WTC11 (cell line): Measurements from ENCODE around the gene UMODL1. TPM values are rescaled to one million over a fixed set of nuclear protein-coding genes. Genes with fewer than 3 reads are reported as not detected.

ENCODE experiments used
- ATAC-seq: fragments of 200-7000 bp; cut with Tn5 transposase; 2 replicates; pipeline ENCODE4 v1.10.0; 2021; ENCODE audit warnings: mild to moderate bottlenecking, moderate library complexity
- CTCF ChIA-PET: fragments of 300-600 bp; sonication (Branson Sonifier 250); formaldehyde crosslinking; loops from one replicate; lab custom pipeline; 2021; ENCODE audit warnings: antibody characterized with exemption; lab: Charles Lee
- POLR2A ChIA-PET: fragments of 350-600 bp; sonication (Branson Sonifier 250); formaldehyde crosslinking; loops from one replicate; lab custom pipeline; 2021; ENCODE audit warnings: antibody characterized with exemption; lab: Charles Lee
- DNase-seq: peaks from one replicate; pipeline ENCODE4 v3.0.0; 2021; ENCODE audit warnings: low spot score
- H3K27ac Mint-ChIP-seq: 2 replicates; pipeline ENCODE4 v1.8.0; 2021; ENCODE audit warnings: mixed read lengths
- H3K27me3 Mint-ChIP-seq: 2 replicates; pipeline ENCODE4 v1.8.0; 2021; ENCODE audit warnings: low read depth, mild to moderate bottlenecking, moderate library complexity, mixed read lengths
- H3K36me3 Mint-ChIP-seq: 2 replicates; pipeline ENCODE4 v1.8.0; 2021; ENCODE audit warnings: mixed read lengths
- H3K4me1 Mint-ChIP-seq: 2 replicates; pipeline ENCODE4 v1.8.0; 2022; ENCODE audit warnings: mixed read lengths
- H3K4me3 Mint-ChIP-seq: 2 replicates; pipeline ENCODE4 v1.8.0; 2021; ENCODE audit warnings: mild to moderate bottlenecking, moderate library complexity, mixed read lengths
- H3K9me3 Mint-ChIP-seq: 2 replicates; pipeline ENCODE4 v1.8.0; 2021; ENCODE audit warnings: mixed read lengths
- CREB1 ChIP-seq: sonication (generic); formaldehyde crosslinking; IDR thresholded peaks from 2 replicates; pipeline ENCODE4 v1.8.0; 2023; ENCODE audit warnings: mild to moderate bottlenecking, missing genetic modification reagents
- ETV6 ChIP-seq: sonication (generic); formaldehyde crosslinking; IDR thresholded peaks from 2 replicates; pipeline ENCODE4 v1.8.1; 2022; ENCODE audit warnings: mild to moderate bottlenecking, missing genetic modification reagents
- GTF2I ChIP-seq: fragments of 250-450 bp; sonication (Bioruptor Pico); conservative IDR thresholded peaks from 2 replicates; pipeline ENCODE4 v1.4.0; 2021; ENCODE audit warnings: mild to moderate bottlenecking
- JUN ChIP-seq: sonication (generic); formaldehyde crosslinking; IDR thresholded peaks from 2 replicates; pipeline ENCODE4 v1.8.0; 2023; ENCODE audit warnings: mild to moderate bottlenecking, missing genetic modification reagents
- KAT7 ChIP-seq: sonication (generic); formaldehyde crosslinking; IDR thresholded peaks from 2 replicates; pipeline ENCODE4 v1.8.1; 2023; ENCODE audit warnings: missing genetic modification reagents, mild to moderate bottlenecking, borderline replicate concordance
- NFYB ChIP-seq: sonication (generic); formaldehyde crosslinking; conservative IDR thresholded peaks from 2 replicates; pipeline ENCODE4 v1.8.0; 2022; ENCODE audit warnings: low read depth, missing genetic modification reagents
- NR1H2 ChIP-seq: sonication (generic); formaldehyde crosslinking; IDR thresholded peaks from 2 replicates; pipeline ENCODE4 v1.9.0; 2021; ENCODE audit warnings: mild to moderate bottlenecking, moderate library complexity, missing genetic modification reagents
- OVOL2 ChIP-seq: fragments of 250-450 bp; sonication (Bioruptor Pico); IDR thresholded peaks from 2 replicates; pipeline ENCODE4 v1.9.0; 2021; ENCODE audit warnings: mild to moderate bottlenecking, borderline replicate concordance
- RELA ChIP-seq: sonication (generic); formaldehyde crosslinking; IDR thresholded peaks from 2 replicates; pipeline ENCODE4 v1.8.1; 2022; ENCODE audit warnings: missing genetic modification reagents, mild to moderate bottlenecking, borderline replicate concordance
- SP1 ChIP-seq: sonication (generic); formaldehyde crosslinking; conservative IDR thresholded peaks from 2 replicates; pipeline ENCODE4 v1.8.1; 2022; ENCODE audit warnings: missing genetic modification reagents
- TP53 ChIP-seq: sonication (generic); formaldehyde crosslinking; IDR thresholded peaks from 2 replicates; pipeline ENCODE4 v1.8.1; 2023; ENCODE audit warnings: mild to moderate bottlenecking, missing genetic modification reagents
- ZNF121 ChIP-seq: sonication (generic); formaldehyde crosslinking; IDR thresholded peaks from 2 replicates; pipeline ENCODE4 v1.8.0; 2023; ENCODE audit warnings: missing genetic modification reagents
- ZNF232 ChIP-seq: sonication (generic); formaldehyde crosslinking; IDR thresholded peaks from 2 replicates; pipeline ENCODE4 v1.8.0; 2022; ENCODE audit warnings: mild to moderate bottlenecking, missing genetic modification reagents
- ZNF263 ChIP-seq: sonication (generic); formaldehyde crosslinking; IDR thresholded peaks from 2 replicates; pipeline ENCODE4 v1.8.1; 2022; ENCODE audit warnings: low read depth, mild to moderate bottlenecking, moderate library complexity, missing genetic modification reagents
- ZNF396 ChIP-seq: fragments of 250-450 bp; sonication (Bioruptor Pico); IDR thresholded peaks from 2 replicates; pipeline ENCODE4 v1.8.0; 2021; ENCODE audit warnings: mild to moderate bottlenecking, moderate library complexity, borderline replicate concordance
- ZNF416 ChIP-seq: fragments of 250-450 bp; sonication (Bioruptor Pico); IDR thresholded peaks from 2 replicates; pipeline ENCODE4 v1.9.0; 2021; ENCODE audit warnings: mild to moderate bottlenecking, inconsistent platforms
- total RNA-seq: library from RNA; stranded (reverse); gene quantifications from 3 replicates; pipeline ENCODE4 v1.2.3, GENCODE V29; 2021
- TF ChIP-seq, protein P1 (sequence below): sonication (generic); formaldehyde crosslinking; IDR thresholded peaks from 2 replicates; pipeline ENCODE4 v1.8.1; 2023; ENCODE audit warnings: mild to moderate bottlenecking, missing genetic modification reagents, moderate library complexity
- TF ChIP-seq, protein P2 (sequence below): fragments of 250-450 bp; sonication (Bioruptor Pico); IDR thresholded peaks from 2 replicates; pipeline ENCODE4 v1.9.0; 2021; ENCODE audit warnings: mild to moderate bottlenecking
- TF ChIP-seq, protein P3 (sequence below): fragments of 250-450 bp; sonication (Bioruptor Pico); IDR thresholded peaks from 2 replicates; pipeline ENCODE4 v1.9.0; 2021; ENCODE audit warnings: moderate library complexity, mild to moderate bottlenecking, inconsistent platforms, borderline replicate concordance

UMODL1 gene
- total RNA-seq, 1 experiment from 2014 or later: not detected

DNA sequence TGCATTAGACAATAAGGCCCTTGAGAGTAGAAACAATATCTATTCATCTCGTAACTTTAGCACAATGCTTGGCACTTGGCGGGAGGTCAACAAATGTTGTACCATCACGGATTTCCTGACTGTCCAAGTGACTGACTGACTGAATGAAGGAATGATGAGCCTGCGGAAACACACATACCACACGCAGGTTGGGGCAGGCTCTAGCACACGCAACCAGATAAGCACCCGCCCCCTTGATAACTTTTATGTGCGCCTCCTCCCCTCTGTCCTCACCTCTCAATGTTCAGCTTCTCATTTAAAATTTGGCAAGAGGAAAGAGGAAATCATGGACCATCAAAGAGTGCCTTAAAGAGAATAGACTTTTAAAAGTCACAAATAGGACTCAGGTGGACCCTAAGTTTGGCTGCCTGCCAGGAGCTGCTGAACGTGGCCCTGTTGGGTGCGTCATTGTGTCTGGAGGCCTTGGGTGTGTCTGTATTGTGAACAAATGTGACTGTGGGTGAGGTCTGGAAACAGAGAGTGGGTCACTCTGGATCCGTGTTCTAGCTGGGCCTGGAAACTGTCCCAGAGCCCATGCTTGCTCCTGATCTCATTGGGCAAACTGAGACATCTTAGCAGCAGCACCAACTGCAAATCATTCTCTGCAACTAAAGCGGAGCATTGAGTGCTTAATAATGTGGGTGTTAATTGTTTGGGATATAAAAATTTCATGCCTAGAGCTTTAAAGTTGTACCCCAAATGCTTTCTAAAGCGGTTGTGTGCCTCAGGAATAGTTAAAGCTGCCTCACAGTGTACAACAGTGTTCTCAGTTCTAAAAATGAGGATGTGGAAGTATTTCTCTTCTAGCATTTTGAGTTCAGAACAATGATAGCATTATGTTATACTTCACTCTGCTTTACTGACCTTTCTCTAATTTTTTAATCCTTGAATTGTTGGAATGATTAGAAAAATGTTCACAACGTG, 100.3 kb downstream of the UMODL1 start:
- Mint-ChIP-seq H3K27me3 (peaks cover 2% of the 10 kb centered on the region; the same call in 1 of the 2 replicates), H3K36me3 (no peaks in the 10 kb centered on the region), H3K4me1 (no peaks in the 10 kb centered on the region), H3K27ac (no peak overlapping the region), H3K4me3 (no peak overlapping the region), H3K9me3 (peaks cover 9% of the 10 kb centered on the region)
- DNase-seq: no peak
- ChIA-PET CTCF (interaction anchor here (1.1 to 1.3 kb wide), 2 partner anchors 87 to 139 kb away, joined by 3 read pairs; no protein-coding TSS in a partner anchor), POLR2A (no interaction called here)
- no peak for ATAC-seq
- no peak for TF ChIP-seq ZNF121 (CRISPR knock-in tag)

DNA sequence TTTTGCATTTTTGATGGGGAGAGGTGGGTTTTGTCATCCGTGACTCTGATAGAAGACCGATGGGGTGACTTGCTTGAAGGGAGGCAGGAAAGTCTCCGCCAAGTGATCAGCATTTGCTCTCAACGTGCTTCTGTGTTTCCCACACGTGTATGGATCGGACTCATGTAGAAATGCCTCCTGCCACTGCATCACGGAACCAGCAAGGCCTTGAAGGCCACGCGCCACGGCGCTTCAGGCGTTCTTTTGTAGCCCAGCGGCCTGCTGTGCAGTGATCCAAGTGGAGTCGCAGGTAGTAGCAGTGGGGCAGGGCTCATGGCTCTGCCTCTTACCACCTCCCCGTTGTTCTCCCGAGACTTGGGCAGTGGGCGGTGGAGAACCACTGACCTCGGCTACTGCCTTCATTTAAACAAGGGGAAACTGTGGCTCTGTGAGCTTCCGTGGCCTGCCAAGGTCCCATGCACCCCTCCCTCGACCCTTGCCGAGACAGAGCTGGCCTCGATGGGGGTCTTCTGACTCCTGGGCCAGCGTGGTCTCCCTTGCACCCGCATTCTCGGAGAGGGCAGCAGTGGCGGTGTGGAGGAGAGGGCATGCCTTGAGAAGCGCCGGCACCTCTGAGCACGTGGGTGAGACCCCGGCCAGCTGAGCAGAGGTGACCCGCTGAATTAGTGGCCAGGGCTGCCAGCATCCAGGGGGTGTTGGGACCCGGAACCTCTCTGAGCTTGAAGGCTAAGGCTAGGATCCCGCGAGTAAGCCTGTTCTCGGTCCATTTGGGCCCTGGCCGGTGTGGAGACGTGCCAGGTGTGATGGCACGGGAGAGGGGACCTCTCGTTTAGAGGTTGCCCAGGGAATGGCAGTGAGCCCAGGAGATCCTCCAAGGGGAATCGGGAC, 101.7 kb downstream of the UMODL1 start:
- H3K36me3 Mint-ChIP-seq: no peaks in the 10 kb centered on the region
- peaks cover 2% of the 10 kb centered on the region; the same call in 1 of the 2 replicates for H3K27me3 Mint-ChIP-seq
- no peaks in the 10 kb centered on the region for H3K4me1 Mint-ChIP-seq
- TF ChIP-seq KAT7 (CRISPR knock-in tag): no peak
- ATAC-seq: no peak
- no peak for DNase-seq
- POLR2A ChIA-PET: no interaction called here
- peaks cover 9% of the 10 kb centered on the region for H3K9me3 Mint-ChIP-seq
- H3K4me3 Mint-ChIP-seq: no peak overlapping the region
- CTCF ChIA-PET: interaction anchor here (0.9 kb wide), 1 partner anchor 96 kb away, joined by 3 read pairs; no protein-coding TSS in a partner anchor
- H3K27ac Mint-ChIP-seq: no peak overlapping the region

DNA sequence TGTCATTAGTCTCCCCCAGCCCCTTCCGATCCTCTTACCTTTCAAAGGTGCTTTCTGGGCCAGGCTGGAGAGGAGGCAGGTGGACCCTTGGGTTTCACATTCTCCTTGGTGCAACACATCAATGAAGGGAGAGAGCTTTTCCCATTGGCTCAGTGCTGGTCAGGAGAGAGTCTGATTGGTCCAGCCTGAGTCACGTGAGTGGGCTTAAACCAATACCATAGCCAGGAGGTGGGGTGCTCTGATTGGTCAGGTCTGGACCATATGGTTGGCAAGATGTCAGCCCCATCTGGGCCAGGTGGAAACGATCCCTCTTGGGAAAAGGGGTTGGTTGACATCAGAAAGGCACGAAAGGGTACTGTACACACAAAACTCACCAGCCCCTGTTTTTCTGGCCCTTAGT, 103.1 kb downstream of the UMODL1 start:
- no peaks in the 10 kb centered on the region for H3K4me1 Mint-ChIP-seq
- ATAC-seq (no peak; the same call in 1 of the 2 replicates), DNase-seq (no peak)
- no peak overlapping the region for H3K27ac Mint-ChIP-seq
- POLR2A ChIA-PET: no interaction called here
- H3K4me3 Mint-ChIP-seq: no peak overlapping the region
- no peak for TF ChIP-seq SP1 (CRISPR knock-in tag)
- TF ChIP-seq, protein P1, sequence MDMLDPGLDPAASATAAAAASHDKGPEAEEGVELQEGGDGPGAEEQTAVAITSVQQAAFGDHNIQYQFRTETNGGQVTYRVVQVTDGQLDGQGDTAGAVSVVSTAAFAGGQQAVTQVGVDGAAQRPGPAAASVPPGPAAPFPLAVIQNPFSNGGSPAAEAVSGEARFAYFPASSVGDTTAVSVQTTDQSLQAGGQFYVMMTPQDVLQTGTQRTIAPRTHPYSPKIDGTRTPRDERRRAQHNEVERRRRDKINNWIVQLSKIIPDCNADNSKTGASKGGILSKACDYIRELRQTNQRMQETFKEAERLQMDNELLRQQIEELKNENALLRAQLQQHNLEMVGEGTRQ (CRISPR knock-in tag): peak; percentile 44; the same call in 1 of the 2 replicates
- 0 out of 2 replicates have a peak, but pooled peaks have one; percentile 15 for TF ChIP-seq NFYB (CRISPR knock-in tag)
- H3K27me3 Mint-ChIP-seq: peaks cover 2% of the 10 kb centered on the region; the same call in 1 of the 2 replicates
- no peaks in the 10 kb centered on the region for H3K36me3 Mint-ChIP-seq
- CTCF ChIA-PET: no interaction called here
- peaks cover 9% of the 10 kb centered on the region for H3K9me3 Mint-ChIP-seq

DNA sequence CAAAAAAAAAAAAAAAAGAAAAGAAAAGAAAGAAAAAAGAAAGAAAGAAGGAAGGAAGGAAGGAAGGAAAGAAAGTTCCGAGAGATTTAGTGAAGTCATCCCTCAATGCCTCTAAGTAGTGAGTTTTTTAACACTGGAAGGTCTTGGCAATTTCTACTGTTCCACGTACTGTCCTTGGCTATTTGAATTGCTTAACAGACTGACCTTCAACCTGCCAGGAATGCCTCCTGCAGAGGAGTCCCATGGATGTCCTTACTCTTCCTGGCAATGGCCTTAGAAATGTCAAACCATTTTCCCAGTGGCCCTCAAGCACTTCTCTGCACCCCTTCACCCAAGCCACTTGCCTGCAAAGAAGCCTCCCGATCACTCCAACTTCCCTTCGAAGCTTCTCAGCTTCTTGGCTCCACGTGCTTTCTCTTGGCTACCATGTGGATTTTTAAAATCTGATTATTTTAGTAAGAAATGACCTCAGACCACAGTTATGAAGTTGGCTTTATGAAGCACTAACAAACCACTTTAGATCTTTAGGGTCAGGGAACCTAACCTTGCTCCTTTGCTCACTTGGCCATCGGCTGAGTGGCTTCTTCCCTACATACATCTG, 104.1 kb downstream of the UMODL1 start:
- H3K27ac Mint-ChIP-seq: no peak overlapping the region

DNA sequence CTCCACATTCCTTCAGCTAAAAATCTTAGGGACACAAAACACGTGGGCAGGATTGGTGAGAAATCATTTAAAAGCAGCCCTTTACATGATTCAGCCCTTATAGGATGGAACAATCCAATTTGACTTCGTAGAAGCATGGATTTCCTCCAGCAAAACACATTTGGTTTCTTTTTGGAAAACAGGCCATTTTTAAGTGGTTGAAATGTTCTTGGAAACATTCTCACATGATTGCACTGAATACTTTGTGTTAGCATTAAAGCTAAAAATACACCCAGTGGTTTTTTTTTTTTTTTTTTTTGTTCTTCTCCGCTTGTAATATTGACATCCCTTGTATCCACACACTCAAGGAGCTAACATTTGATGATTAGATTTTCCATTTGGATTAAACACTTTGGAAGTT, 105.7 kb downstream of the UMODL1 start:
- no peak for DNase-seq
- Mint-ChIP-seq H3K4me1 (no peaks in the 10 kb centered on the region), H3K36me3 (no peaks in the 10 kb centered on the region), H3K9me3 (peaks cover 9% of the 10 kb centered on the region), H3K27me3 (peaks cover 2% of the 10 kb centered on the region; the same call in 1 of the 2 replicates), H3K27ac (no peak overlapping the region), H3K4me3 (no peak overlapping the region)
- ChIA-PET POLR2A (no interaction called here), CTCF (interaction anchor here (0.7 kb wide), 1 partner anchor 241 kb away, joined by 3 read pairs; no protein-coding TSS in a partner anchor)
- ATAC-seq: no peak
- TF ChIP-seq TP53 (CRISPR knock-in tag) (no peak), GTF2I (CRISPR knock-in tag) (no peak), ZNF232 (CRISPR knock-in tag) (no peak), OVOL2 (CRISPR knock-in tag) (no peak), JUN (CRISPR knock-in tag) (no peak), ZNF396 (CRISPR knock-in tag) (no peak)
- TF ChIP-seq, protein P2, sequence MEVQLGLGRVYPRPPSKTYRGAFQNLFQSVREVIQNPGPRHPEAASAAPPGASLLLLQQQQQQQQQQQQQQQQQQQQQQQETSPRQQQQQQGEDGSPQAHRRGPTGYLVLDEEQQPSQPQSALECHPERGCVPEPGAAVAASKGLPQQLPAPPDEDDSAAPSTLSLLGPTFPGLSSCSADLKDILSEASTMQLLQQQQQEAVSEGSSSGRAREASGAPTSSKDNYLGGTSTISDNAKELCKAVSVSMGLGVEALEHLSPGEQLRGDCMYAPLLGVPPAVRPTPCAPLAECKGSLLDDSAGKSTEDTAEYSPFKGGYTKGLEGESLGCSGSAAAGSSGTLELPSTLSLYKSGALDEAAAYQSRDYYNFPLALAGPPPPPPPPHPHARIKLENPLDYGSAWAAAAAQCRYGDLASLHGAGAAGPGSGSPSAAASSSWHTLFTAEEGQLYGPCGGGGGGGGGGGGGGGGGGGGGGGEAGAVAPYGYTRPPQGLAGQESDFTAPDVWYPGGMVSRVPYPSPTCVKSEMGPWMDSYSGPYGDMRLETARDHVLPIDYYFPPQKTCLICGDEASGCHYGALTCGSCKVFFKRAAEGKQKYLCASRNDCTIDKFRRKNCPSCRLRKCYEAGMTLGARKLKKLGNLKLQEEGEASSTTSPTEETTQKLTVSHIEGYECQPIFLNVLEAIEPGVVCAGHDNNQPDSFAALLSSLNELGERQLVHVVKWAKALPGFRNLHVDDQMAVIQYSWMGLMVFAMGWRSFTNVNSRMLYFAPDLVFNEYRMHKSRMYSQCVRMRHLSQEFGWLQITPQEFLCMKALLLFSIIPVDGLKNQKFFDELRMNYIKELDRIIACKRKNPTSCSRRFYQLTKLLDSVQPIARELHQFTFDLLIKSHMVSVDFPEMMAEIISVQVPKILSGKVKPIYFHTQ: no peak

More for the DNA sequence above, 104.1 kb downstream of the UMODL1 start:
- DNase-seq (no peak), ATAC-seq (no peak)
- Mint-ChIP-seq H3K4me1 (no peaks in the 10 kb centered on the region), H3K9me3 (peaks cover 9% of the 10 kb centered on the region), H3K4me3 (no peak overlapping the region), H3K27me3 (peaks cover 2% of the 10 kb centered on the region; the same call in 1 of the 2 replicates), H3K36me3 (no peaks in the 10 kb centered on the region)
- ChIA-PET POLR2A (no interaction called here), CTCF (no interaction called here)
- TF ChIP-seq, protein P3, sequence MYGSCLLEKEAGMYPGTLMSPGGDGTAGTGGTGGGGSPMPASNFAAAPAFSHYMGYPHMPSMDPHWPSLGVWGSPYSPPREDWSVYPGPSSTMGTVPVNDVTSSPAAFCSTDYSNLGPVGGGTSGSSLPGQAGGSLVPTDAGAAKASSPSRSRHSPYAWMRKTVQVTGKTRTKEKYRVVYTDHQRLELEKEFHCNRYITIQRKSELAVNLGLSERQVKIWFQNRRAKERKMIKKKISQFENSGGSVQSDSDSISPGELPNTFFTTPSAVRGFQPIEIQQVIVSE (CRISPR knock-in tag): no peak
- TF ChIP-seq ZNF416 (CRISPR knock-in tag) (no peak), ZNF263 (CRISPR knock-in tag) (no peak), NR1H2 (no peak), ETV6 (CRISPR knock-in tag) (no peak), RELA (CRISPR knock-in tag) (no peak), CREB1 (no peak)
